H1 (cell line): ENCODE measurements around the gene NKPD1. TPM values are rescaled to one million over a fixed set of nuclear protein-coding genes. Genes with fewer than 3 reads are reported as not detected.

Source experiments
- CTCF ChIA-PET: fragments of 300-600 bp; sonication (Branson Sonifier 250); formaldehyde crosslinking; loops from one replicate; lab custom pipeline; 2021; ENCODE audit not compliant: partially characterized antibody; lab: Charles Lee
- POLR2A ChIA-PET: fragments of 300-600 bp; sonication (Branson Sonifier 250); formaldehyde crosslinking; loops from one replicate; lab custom pipeline; 2021; ENCODE audit warnings: inconsistent platforms; ENCODE audit not compliant: partially characterized antibody; lab: Charles Lee
- DNase-seq, 2 experiments: peaks; one replicate each; pipeline versions ENCODE4 v3.0.0 to v3.0.0-alpha.2; 2010 to 2022; ENCODE audit warnings: low spot score in 2 of 2, low read depth in 1 of 2, mixed read lengths in 1 of 2
- FAIRE-seq: peaks from 2 replicates; lab custom pipeline; 2011; peaks lifted over from hg19 to GRCh38; lab: Jason Lieb, UNC
- H2AFZ ChIP-seq: 2 replicates; pipeline ENCODE4 v1.8.1; 2012; ENCODE audit warnings: low read length, inconsistent platforms
- H2AK5ac ChIP-seq: 2 replicates; pipeline ENCODE4 v1.6.1; 2013; ENCODE audit warnings: low read depth, low read length
- H2BK120ac ChIP-seq: replicated peaks from 2 replicates; pipeline ENCODE3; 2013; ENCODE audit warnings: low read depth, low read length, inconsistent platforms
- H2BK12ac ChIP-seq: 2 replicates; pipeline ENCODE4 v1.6.1; 2013; ENCODE audit warnings: low read depth, low read length
- H2BK15ac ChIP-seq: 2 replicates; pipeline ENCODE4 v1.6.1; 2013; ENCODE audit warnings: low read length
- H2BK20ac ChIP-seq: 2 replicates; pipeline ENCODE4 v1.6.1; 2013; ENCODE audit warnings: low read length
- H2BK5ac ChIP-seq: 2 replicates; pipeline ENCODE4 v1.6.1; 2013; ENCODE audit warnings: low read depth, low read length
- H3K14ac ChIP-seq: 2 replicates; pipeline ENCODE4 v1.6.1; 2013; ENCODE audit warnings: inconsistent platforms; ENCODE audit not compliant: insufficient read length
- H3K18ac ChIP-seq: 2 replicates; pipeline ENCODE4 v1.6.1; 2013; ENCODE audit warnings: low read length; ENCODE audit errors: extremely low read depth
- H3K23ac ChIP-seq: 2 replicates; pipeline ENCODE4 v1.6.1; 2013; ENCODE audit warnings: inconsistent platforms; ENCODE audit not compliant: insufficient read length
- H3K23me2 ChIP-seq: 2 replicates; pipeline ENCODE4 v1.6.1; 2013; ENCODE audit warnings: low read depth, low read length
- H3K27ac ChIP-seq: 2 replicates; pipeline ENCODE4 v1.6.1; 2011; ENCODE audit warnings: low read depth, low read length, inconsistent platforms
- H3K27me3 ChIP-seq, 4 experiments: replicated peaks in 1 of 4; 1 replicate in 1 of 4; 2 replicates in 3 of 4; pipeline versions ENCODE4 v1.6.1 to v1.8.1; 2011 to 2013; ENCODE audit warnings: low read length in 3 of 4, mild to moderate bottlenecking in 3 of 4, inconsistent platforms in 2 of 4, mixed read lengths in 2 of 4, moderate library complexity in 1 of 4; ENCODE audit not compliant: control insufficient read depth in 3 of 4, insufficient read depth in 3 of 4; ENCODE audit errors: extremely low read depth in 1 of 4
- H3K36me3 ChIP-seq, 4 experiments: 2 replicates each; pipeline versions ENCODE4 v1.6.1 to v1.8.1; 2011 to 2013; ENCODE audit warnings: mild to moderate bottlenecking in 4 of 4, low read length in 3 of 4, moderate library complexity in 2 of 4, control low read depth in 1 of 4, inconsistent platforms in 1 of 4; ENCODE audit not compliant: insufficient read depth in 4 of 4, control insufficient read depth in 2 of 4
- H3K4ac ChIP-seq: replicated peaks from 2 replicates; pipeline ENCODE3; 2013; ENCODE audit warnings: low read length, low read depth, mixed read lengths, inconsistent platforms; ENCODE audit not compliant: insufficient read length
- H3K4me1 ChIP-seq, 4 experiments: replicated peaks in 1 of 4; 1 replicate in 1 of 4; 2 replicates in 3 of 4; pipeline versions ENCODE4 v1.6.1 to v1.8.1; 2011 to 2013; ENCODE audit warnings: low read length in 3 of 4, inconsistent platforms in 2 of 4, mixed read lengths in 1 of 4; ENCODE audit not compliant: insufficient read depth in 4 of 4, control insufficient read depth in 3 of 4
- H3K4me2 ChIP-seq, 2 experiments: 2 replicates each; pipeline versions ENCODE4 v1.6.1 to v1.8.1; 2011 to 2013; ENCODE audit warnings: low read depth in 2 of 2, low read length in 2 of 2, control low read depth in 1 of 2, inconsistent platforms in 1 of 2, mild to moderate bottlenecking in 1 of 2; ENCODE audit not compliant: insufficient read depth in 1 of 2
- H3K4me3 ChIP-seq, 4 experiments: fragments of 200-600, 300-600 bp in 1 of 4; sonication (generic), shearing (Covaris generic), sonication (Bioruptor Twin) in 1 of 4; 2 replicates each; pipeline versions ENCODE4 v1.5.1 to v1.8.1; 2011 to 2016; ENCODE audit warnings: low read length in 4 of 4, low read depth in 3 of 4, control low read depth in 2 of 4, inconsistent platforms in 2 of 4, mild to moderate bottlenecking in 2 of 4, mixed read lengths in 1 of 4, moderate library complexity in 1 of 4; ENCODE audit not compliant: insufficient read depth in 2 of 4; ENCODE audit errors: extremely low read depth in 1 of 4
- H3K56ac ChIP-seq: replicated peaks from 2 replicates; pipeline ENCODE3; 2013; ENCODE audit warnings: low read depth, mild to moderate bottlenecking, mixed read lengths, low read length, inconsistent platforms; ENCODE audit not compliant: insufficient read length
- H3K79me1 ChIP-seq: 2 replicates; pipeline ENCODE4 v1.6.1; 2013; ENCODE audit warnings: low read depth, low read length, control low read depth
- H3K79me2 ChIP-seq, 2 experiments: 2 replicates each; pipeline versions ENCODE4 v1.6.1 to v1.8.1; 2012 to 2013; ENCODE audit warnings: low read length in 2 of 2, mild to moderate bottlenecking in 2 of 2, inconsistent platforms in 1 of 2; ENCODE audit not compliant: insufficient read depth in 2 of 2, control insufficient read depth in 1 of 2
- H3K9ac ChIP-seq, 4 experiments: replicated peaks in 1 of 4; 1 replicate in 1 of 4; 2 replicates in 3 of 4; pipeline versions ENCODE4 v1.6.1 to v1.8.1; 2011 to 2013; ENCODE audit warnings: low read depth in 3 of 4, low read length in 3 of 4, control low read depth in 2 of 4, mild to moderate bottlenecking in 2 of 4, moderate library complexity in 2 of 4, inconsistent platforms in 1 of 4; ENCODE audit errors: extremely low read depth in 1 of 4
- H3K9me3 ChIP-seq, 2 experiments: 2 replicates each; pipeline versions ENCODE4 v1.6.1 to v1.8.1; 2012 to 2013; ENCODE audit warnings: mild to moderate bottlenecking in 2 of 2, moderate library complexity in 2 of 2, control low read depth in 1 of 2, inconsistent platforms in 1 of 2, low read depth in 1 of 2, low read length in 1 of 2, mixed read lengths in 1 of 2; ENCODE audit not compliant: insufficient read depth in 2 of 2
- H4K20me1 ChIP-seq, 2 experiments: replicated peaks in 1 of 2; 2 replicates each; pipeline versions ENCODE3 to v1.8.1; 2011 to 2013; ENCODE audit warnings: inconsistent platforms in 2 of 2, low read length in 2 of 2, mild to moderate bottlenecking in 1 of 2; ENCODE audit not compliant: insufficient read depth in 2 of 2, control insufficient read depth in 1 of 2
- H4K5ac ChIP-seq: 2 replicates; pipeline ENCODE4 v1.6.1; 2013; ENCODE audit warnings: low read length, low read depth, mixed read lengths, inconsistent platforms; ENCODE audit not compliant: insufficient read length
- H4K8ac ChIP-seq: 2 replicates; pipeline ENCODE4 v1.8.0; 2013; ENCODE audit warnings: mild to moderate bottlenecking, moderate library complexity, low read length, inconsistent platforms; ENCODE audit not compliant: insufficient read depth; ENCODE audit errors: extremely low read depth
- H4K91ac ChIP-seq: replicated peaks from 2 replicates; pipeline ENCODE3; 2013; ENCODE audit warnings: low read length, mixed read lengths, inconsistent platforms; ENCODE audit not compliant: insufficient read length
- BRCA1 ChIP-seq: IDR thresholded peaks from 2 replicates; pipeline ENCODE4 v1.6.1; 2012; ENCODE audit warnings: low read depth, low read length, improper control_type of control experiment
- CBX8 ChIP-seq: fragments of 300-800, 300-1000 bp; sonication (generic); IDR thresholded peaks from 2 replicates; pipeline ENCODE4 v1.7.1; 2016; ENCODE audit warnings: low read depth, low read length, borderline replicate concordance
- EP300 ChIP-seq, 2 experiments: IDR thresholded peaks; 1 replicate in 1 of 2; 2 replicates in 1 of 2; pipeline ENCODE4 v1.6.1; 2011 to 2012; ENCODE audit warnings: low read depth in 2 of 2, low read length in 2 of 2, mild to moderate bottlenecking in 2 of 2, borderline replicate concordance in 1 of 2, inconsistent platforms in 1 of 2, moderate library complexity in 1 of 2
- HDAC2 ChIP-seq, 2 experiments: fragments of 300-600 bp in 1 of 2; sonication (generic) in 1 of 2; IDR thresholded peaks; 2 replicates each; pipeline ENCODE4 v1.6.1; 2011 to 2012; ENCODE audit warnings: low read depth in 2 of 2, low read length in 2 of 2, mild to moderate bottlenecking in 2 of 2, moderate library complexity in 2 of 2, borderline replicate concordance in 1 of 2, inconsistent platforms in 1 of 2
- KDM1A ChIP-seq: fragments of 200-600, 300-600 bp; sonication (generic); IDR thresholded peaks from 2 replicates; pipeline ENCODE4 v1.7.1; 2016; ENCODE audit warnings: mild to moderate bottlenecking, low read length, borderline replicate concordance
- NANOG ChIP-seq: IDR thresholded peaks from 2 replicates; pipeline ENCODE4 v1.6.1; 2011; ENCODE audit warnings: low read length, low read depth, mild to moderate bottlenecking, inconsistent platforms; ENCODE audit not compliant: insufficient read depth, poor library complexity, severe bottlenecking
- SP4 ChIP-seq: IDR thresholded peaks from 2 replicates; pipeline ENCODE4 v1.6.1; 2012; ENCODE audit warnings: low read length, inconsistent platforms
- TAF7 ChIP-seq: optimal IDR thresholded peaks from 2 replicates; pipeline ENCODE3; 2011; ENCODE audit warnings: low read depth, mild to moderate bottlenecking, inconsistent platforms, low read length, moderate library complexity, borderline replicate concordance
- WGBS, 2 experiments: shearing (Covaris generic) in 1 of 2; methylation state at CpG; one replicate each; pipeline versions ENCODE4 v1.1.6 to v1.1.7; 2013 to 2015; ENCODE audit warnings: low lambda C conversion rate in 2 of 2, mixed read lengths in 2 of 2, inconsistent platforms in 1 of 2, low coverage in 1 of 2, missing lambda C conversion rate in 1 of 2; ENCODE audit not compliant: insufficient replicate concordance in 2 of 2, insufficient coverage in 1 of 2, insufficient read length in 1 of 2; ENCODE audit errors: extremely low coverage in 1 of 2, missing lambda C conversion rate in 1 of 2; 5-methylcytosine and 5-hydroxymethylcytosine counted together
- polyA plus RNA-seq, 7 experiments: library from polyadenylated mRNA; depleted of rRNA in 3 of 7; stranded (reverse) in 5 of 7; unstranded in 2 of 7; fragments of >200 nt in 5 of 7; fragments of 200-250 nt in 2 of 7; gene quantifications; 1 replicate in 5 of 7; 2 replicates in 1 of 7; 4 replicates in 1 of 7; pipeline versions ENCODE4 v1.2.1 to v1.2.3, GENCODE V29; 2011 to 2013; ENCODE audit warnings: missing spikeins in 2 of 7, mixed read lengths in 2 of 7
- total RNA-seq: library from RNA; stranded (reverse); fragmentation: NEBNext Ultra II Directional; extraction: Animal tissue kit (Norgen Biotek cat#: 25700); gene quantifications from 2 replicates; pipeline ENCODE4 v1.2.1, GENCODE V29; 2021

Gene NKPD1
- total and polyA plus RNA-seq, 2 of the 8 experiments (the other 6 are each of a cell fraction or from before 2014, with no cell fraction given) = 0.30 to 0.39 TPM

DNA sequence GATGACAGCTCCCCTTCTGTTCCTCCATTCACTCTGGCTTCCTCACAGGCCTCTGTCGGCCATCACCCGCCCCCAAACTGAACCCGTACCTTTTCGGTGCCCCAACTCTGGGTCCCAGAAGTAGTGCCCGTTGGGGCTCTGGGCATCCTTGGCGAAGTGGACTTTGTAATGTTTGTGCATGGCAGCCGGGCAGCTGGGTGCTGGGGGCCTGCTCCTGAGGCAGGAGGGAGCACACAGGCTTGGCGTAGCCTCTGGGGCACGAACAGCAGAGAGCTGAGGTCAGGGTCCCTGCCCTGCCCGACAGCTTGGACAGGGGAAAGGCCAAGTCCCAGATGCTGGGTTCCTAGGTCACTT is 834 bp downstream of the NKPD1 start:
- no peaks in the 10 kb centered on the region for H3K23me2 ChIP-seq
- no peak overlapping the region for H2BK12ac ChIP-seq
- TF ChIP-seq BRCA1 = no peak
- no peak for TF ChIP-seq HDAC2 (IDR thresholded peaks at IDR 0.05; ENCODE audit: borderline replicate concordance in 1 of 2, low read depth in 2 of 2, low read length in 2 of 2)
- TF ChIP-seq NANOG = no peak
- no peak for TF ChIP-seq KDM1A
- no peak for TF ChIP-seq TAF7
- no peak for TF ChIP-seq SP4
- TF ChIP-seq CBX8 = no peak
- TF ChIP-seq EP300 (IDR thresholded peaks at IDR 0.05; ENCODE audit: borderline replicate concordance in 1 of 2, low read depth in 2 of 2, low read length in 2 of 2) = no peak
- no peak overlapping the region for H3K4me3 ChIP-seq
- no peak overlapping the region for H2BK20ac ChIP-seq
- no peaks in the 10 kb centered on the region for H3K36me3 ChIP-seq
- no peak overlapping the region for H3K9ac ChIP-seq
- peaks cover 0 to 14% (median 7%) of the 10 kb centered on the region in 4 experiments; a peak in 5 of 7 replicates for H3K4me1 ChIP-seq
- no peak overlapping the region for H4K8ac ChIP-seq
- H4K5ac ChIP-seq = no peak overlapping the region
- POLR2A ChIA-PET = interaction anchor here (0.6 to 3.1 kb wide), 4 partner anchors 11 to 29 kb away, joined by 3 to 20 read pairs (median 8); no protein-coding TSS in a partner anchor
- DNase-seq (no peak), FAIRE-seq (no peak)
- peaks cover 0 to 3% of the 10 kb centered on the region in 2 experiments for H4K20me1 ChIP-seq
- H2BK5ac ChIP-seq = no peak overlapping the region
- no peak overlapping the region for H2AK5ac ChIP-seq
- H3K79me2 ChIP-seq = no peaks in the 10 kb centered on the region
- no peak overlapping the region for H3K23ac ChIP-seq
- H3K79me1 ChIP-seq = no peaks in the 10 kb centered on the region
- H3K4ac ChIP-seq = no peak overlapping the region
- H3K14ac ChIP-seq = no peak overlapping the region
- no peaks in the 10 kb centered on the region for H3K9me3 ChIP-seq
- H3K18ac ChIP-seq = no peak overlapping the region
- WGBS, 2 experiments = 92% methylated on average over 10 of the region's 10 CpGs; no CpG with 5 or more reads in 1 of the 2 experiments
- no peak overlapping the region for H2AFZ ChIP-seq
- peaks cover 0 to 14% (median 9%) of the 10 kb centered on the region in 4 experiments; a peak in 4 of 7 replicates for H3K27me3 ChIP-seq
- H2BK120ac ChIP-seq = no peak overlapping the region
- H2BK15ac ChIP-seq = no peak overlapping the region
- no peak overlapping the region for H3K4me2 ChIP-seq
- H3K56ac ChIP-seq = no peak overlapping the region
- CTCF ChIA-PET = interaction anchor here (0.7 to 4.0 kb wide), 8 partner anchors 10 to 279 kb away, joined by 3 to 32 read pairs (median 4); no protein-coding TSS in a partner anchor
- H3K27ac ChIP-seq = no peak overlapping the region
- no peak overlapping the region for H4K91ac ChIP-seq
